Measurements from ENCODE around the gene CNTNAP2. TPM values are rescaled to one million over a fixed set of nuclear protein-coding genes. Genes with fewer than 3 reads are reported as not detected.

CNTNAP2 gene
- total RNA-seq, 1 donor from 2014 or later: 0.59 TPM

DNA sequence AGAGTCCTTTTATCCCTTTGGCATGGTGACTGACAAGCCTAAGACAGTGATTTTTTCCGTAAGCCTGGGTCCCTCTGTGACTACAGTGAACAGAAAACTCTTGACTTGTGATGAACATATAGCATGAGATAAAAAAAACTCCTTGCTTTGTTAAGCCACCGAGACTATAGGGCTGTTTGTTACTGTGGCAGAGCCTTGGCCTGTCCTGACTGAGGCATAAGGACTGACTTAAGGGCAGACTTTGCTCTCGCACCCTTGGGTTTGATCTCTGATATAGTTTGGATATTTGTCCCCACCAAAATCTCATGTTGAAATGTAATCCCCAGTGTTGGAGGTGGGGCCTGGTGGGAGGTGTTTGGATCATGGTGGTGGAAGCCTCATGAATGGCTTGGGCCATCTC, 2157.5 kb downstream of the CNTNAP2 start:
- DNase-seq: no peak
- no peaks in the 10 kb centered on the region for H3K36me3 ChIP-seq
- no peaks in the 10 kb centered on the region for H3K4me1 ChIP-seq
- intact Hi-C loops (cut with DNase I): no loop called here
- H3K27me3 ChIP-seq (ENCODE audit: low read depth): peaks cover 15% of the 10 kb centered on the region
- H3K4me3 ChIP-seq: no peak overlapping the region
- H3K27ac ChIP-seq: no peak overlapping the region
- no peaks in the 10 kb centered on the region for H3K9me3 ChIP-seq
- ATAC-seq: no peak
- TF ChIP-seq, protein P1, sequence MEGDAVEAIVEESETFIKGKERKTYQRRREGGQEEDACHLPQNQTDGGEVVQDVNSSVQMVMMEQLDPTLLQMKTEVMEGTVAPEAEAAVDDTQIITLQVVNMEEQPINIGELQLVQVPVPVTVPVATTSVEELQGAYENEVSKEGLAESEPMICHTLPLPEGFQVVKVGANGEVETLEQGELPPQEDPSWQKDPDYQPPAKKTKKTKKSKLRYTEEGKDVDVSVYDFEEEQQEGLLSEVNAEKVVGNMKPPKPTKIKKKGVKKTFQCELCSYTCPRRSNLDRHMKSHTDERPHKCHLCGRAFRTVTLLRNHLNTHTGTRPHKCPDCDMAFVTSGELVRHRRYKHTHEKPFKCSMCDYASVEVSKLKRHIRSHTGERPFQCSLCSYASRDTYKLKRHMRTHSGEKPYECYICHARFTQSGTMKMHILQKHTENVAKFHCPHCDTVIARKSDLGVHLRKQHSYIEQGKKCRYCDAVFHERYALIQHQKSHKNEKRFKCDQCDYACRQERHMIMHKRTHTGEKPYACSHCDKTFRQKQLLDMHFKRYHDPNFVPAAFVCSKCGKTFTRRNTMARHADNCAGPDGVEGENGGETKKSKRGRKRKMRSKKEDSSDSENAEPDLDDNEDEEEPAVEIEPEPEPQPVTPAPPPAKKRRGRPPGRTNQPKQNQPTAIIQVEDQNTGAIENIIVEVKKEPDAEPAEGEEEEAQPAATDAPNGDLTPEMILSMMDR (IDR thresholded peaks at IDR 0.05): no peak

DNA sequence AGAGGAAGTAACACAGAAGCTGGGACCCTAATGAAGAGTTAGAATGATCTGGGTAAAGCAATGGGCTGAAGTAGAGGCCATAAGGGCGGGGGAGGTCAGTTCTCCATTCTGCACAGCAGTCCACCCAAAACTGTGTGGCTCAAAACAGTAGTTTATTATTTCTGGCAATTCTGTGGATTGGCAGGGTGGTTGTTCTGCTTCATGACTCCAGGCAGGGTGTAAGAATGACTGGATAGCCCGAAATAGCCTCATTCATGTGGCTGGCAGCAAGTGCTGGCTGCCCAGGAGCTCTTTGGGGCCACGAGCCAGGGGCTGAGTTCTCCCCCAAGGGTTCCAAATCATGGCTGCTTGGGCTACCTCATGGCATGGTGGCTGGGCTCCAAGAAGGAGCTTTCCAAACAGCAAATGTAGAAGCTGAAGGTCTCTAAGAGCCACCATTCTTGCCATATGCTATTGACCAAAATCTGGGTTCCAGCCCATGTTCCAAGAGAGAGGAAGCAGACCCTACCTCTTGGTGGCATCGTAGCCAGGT, 2158.8 kb downstream of the CNTNAP2 start:
- Histone ChIP-seq H3K36me3 (no peaks in the 10 kb centered on the region), H3K4me3 (no peak overlapping the region), H3K4me1 (no peaks in the 10 kb centered on the region), H3K27me3 (ENCODE audit: low read depth) (peaks cover 15% of the 10 kb centered on the region), H3K9me3 (no peaks in the 10 kb centered on the region), H3K27ac (no peak overlapping the region)
- TF ChIP-seq, protein P1 (IDR thresholded peaks at IDR 0.05): no peak
- DNase-seq (no peak), ATAC-seq (no peak)
- intact Hi-C loops (cut with DNase I): no loop called here

DNA sequence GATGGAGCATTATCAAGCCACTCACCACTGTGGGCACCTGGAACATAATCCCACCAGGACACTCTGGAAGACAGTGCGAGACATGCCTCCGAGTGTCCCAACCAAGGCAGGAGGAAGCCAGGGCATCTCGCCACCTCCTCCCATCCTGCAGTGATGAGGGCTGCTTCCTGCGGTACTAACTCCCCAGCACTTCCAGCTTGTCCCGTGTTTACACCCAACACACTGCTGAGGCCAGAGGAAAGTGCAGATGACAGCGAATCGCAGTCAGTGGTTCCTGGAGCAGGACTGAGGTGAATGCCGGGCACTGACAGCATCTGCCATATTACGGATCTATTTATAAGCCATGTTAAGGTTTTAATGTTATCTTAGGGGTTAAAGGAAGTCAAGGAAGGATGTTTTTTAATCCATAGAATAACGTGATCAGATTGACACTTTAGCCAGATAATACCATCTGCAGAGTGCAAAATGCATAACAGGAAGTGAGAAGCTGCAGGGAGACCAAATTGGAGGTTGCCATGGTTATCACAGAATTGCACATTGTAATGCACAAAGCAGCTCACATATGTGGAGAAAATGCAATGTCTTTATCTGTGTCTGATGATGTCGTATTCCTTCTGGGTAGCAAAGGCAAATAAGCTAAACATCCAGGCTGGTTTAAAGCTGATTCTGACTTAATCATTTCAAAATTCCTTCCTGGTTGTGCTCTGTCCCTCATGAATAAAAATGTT, 2159.9 kb downstream of the CNTNAP2 start:
- H3K27me3 ChIP-seq (ENCODE audit: low read depth): peaks cover 12% of the 10 kb centered on the region
- ATAC-seq: no peak
- no peak for DNase-seq
- no peak overlapping the region for H3K4me3 ChIP-seq
- H3K36me3 ChIP-seq: no peaks in the 10 kb centered on the region
- H3K4me1 ChIP-seq: no peaks in the 10 kb centered on the region
- TF ChIP-seq, protein P1 (IDR thresholded peaks at IDR 0.05): no peak
- intact Hi-C loops (cut with DNase I): no loop called here
- H3K9me3 ChIP-seq: no peaks in the 10 kb centered on the region
- no peak overlapping the region for H3K27ac ChIP-seq

DNA sequence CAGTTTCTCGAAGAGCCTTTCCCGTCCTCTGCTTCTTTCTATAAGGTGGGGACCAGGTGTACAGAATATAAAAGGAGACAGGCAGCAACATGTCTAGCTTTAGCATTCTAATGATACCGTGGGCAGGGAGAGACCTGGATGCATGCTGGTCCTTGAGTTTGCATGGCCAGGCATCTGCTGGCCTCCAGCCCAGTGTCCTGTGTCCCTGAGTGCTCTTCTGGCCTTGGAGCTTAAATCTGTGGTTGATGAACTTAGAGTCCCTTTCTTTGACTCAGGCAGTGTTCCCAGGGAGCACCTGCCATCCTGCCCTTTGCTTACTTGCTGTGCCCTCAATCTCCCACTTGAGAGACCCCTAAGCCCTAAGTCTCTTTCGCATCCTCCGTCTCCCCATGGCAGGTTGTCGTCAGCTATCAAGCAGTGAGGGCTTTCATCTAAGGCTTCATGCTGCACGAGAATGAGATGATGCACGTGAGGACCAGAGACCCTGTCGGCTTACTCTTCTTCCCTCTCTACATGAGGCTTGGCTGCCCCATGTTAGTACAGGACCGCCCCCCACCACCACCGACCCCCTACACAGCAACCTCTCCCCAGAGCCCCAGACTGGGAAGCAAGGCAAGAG, 2160.6 kb downstream of the CNTNAP2 start:
- no peaks in the 10 kb centered on the region for H3K36me3 ChIP-seq
- H3K4me1 ChIP-seq: no peaks in the 10 kb centered on the region
- H3K4me3 ChIP-seq: no peak overlapping the region
- intact Hi-C loops (cut with DNase I): no loop called here
- TF ChIP-seq, protein P1 (IDR thresholded peaks at IDR 0.05): no peak
- H3K27ac ChIP-seq: no peak overlapping the region
- H3K27me3 ChIP-seq (ENCODE audit: low read depth): peaks cover 11% of the 10 kb centered on the region
- ATAC-seq (no peak), DNase-seq (no peak)
- no peaks in the 10 kb centered on the region for H3K9me3 ChIP-seq

DNA sequence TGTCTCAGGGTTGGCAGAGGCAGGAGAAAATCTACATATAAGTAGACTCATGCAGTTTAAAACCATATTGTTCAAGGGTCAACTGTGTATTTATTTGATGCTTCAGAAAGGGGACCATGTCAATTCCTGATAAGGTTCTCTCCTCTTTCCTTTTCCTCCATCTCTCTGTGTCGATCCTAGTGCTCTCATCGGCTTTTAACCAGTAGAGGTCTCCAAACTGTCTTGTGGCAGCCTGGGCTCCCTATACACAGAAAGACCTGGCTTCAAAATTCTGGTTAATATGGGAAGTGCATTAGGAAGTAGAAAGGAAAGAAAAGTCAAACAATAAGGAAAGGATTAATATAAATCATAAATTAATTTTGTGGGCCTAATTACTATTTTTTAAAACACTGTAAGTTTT, 2169.5 kb downstream of the CNTNAP2 start:
- DNase-seq (no peak), ATAC-seq (no peak)
- Histone ChIP-seq H3K36me3 (no peaks in the 10 kb centered on the region), H3K9me3 (no peaks in the 10 kb centered on the region), H3K27me3 (ENCODE audit: low read depth) (no peaks in the 10 kb centered on the region), H3K4me1 (no peaks in the 10 kb centered on the region), H3K4me3 (no peak overlapping the region), H3K27ac (no peak overlapping the region)
- intact Hi-C loops (cut with DNase I): no loop called here
- TF ChIP-seq, protein P1 (IDR thresholded peaks at IDR 0.05): peak; percentile 31

Measured in lower lobe of right lung (tissue), 2 donors.